ENCODE results near the gene CTNNA1. TPM values are rescaled to one million over a fixed set of nuclear protein-coding genes. Genes with fewer than 3 reads are reported as not detected.

CTNNA1 gene
- total and polyA plus RNA-seq, 2 experiments from 2014 or later: 171 to 260 TPM

DNA sequence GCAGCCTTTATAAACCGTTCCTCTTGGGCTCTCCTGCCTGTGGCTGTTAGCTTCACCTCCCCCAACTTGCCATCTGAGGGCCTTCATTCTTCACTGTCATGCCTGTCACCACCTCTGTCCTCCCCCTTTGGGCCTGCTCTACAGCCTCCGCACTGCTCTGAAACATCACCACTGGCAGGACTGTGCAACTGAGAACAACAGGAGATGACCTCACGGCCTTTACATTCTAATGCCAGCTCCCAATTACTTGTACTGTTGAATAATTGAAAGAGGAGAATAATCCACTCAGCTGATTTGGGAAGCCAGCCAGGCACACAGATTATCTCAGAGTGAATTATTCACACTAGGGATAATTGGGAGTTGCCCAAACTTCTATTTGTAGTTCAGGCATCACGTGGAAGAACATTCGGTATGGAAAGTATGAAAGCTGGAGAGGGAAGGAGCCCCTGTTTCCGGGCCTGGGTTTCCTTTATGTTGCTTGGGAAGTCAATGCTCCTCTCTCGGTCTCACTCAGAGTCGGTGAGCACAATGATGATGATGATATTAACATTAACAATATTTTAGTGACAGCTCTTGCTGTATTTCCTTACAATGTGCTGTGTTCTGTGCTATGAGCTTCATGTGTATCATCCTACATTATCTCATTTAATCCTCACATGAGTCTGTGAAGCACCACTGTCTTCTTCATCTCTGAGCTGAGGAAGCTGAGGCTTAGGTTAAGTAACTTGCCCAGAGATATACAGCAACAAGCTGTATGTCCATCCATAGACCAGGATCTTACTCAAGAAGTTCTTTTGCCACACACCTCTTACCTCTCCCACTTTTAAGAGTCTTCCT is 221.2 kb downstream of the CTNNA1 start:
- DNase-seq (ENCODE audit: low read depth in 1 of 2, low spot score in 1 of 2): peak; percentile 90
- H3K9me3 ChIP-seq (ENCODE audit: low read depth): no peaks in the 10 kb centered on the region
- H3K27ac ChIP-seq: peak overlapping the region; percentile 83
- no peak overlapping the region for H3K4me3 ChIP-seq
- peaks cover 46% of the 10 kb centered on the region for H3K4me1 ChIP-seq (ENCODE audit: low read depth)
- H3K36me3 ChIP-seq: no peaks in the 10 kb centered on the region
- no peak for TF ChIP-seq CTCF (IDR thresholded peaks at IDR 0.05; ENCODE audit: low read depth, low read length)
- no peaks in the 10 kb centered on the region for H3K27me3 ChIP-seq

GRCh38 chr5:138975098-138975847 is 222.0 kb downstream of the CTNNA1 start:
- no peaks in the 10 kb centered on the region for H3K27me3 ChIP-seq
- peaks cover 49% of the 10 kb centered on the region for H3K4me1 ChIP-seq (ENCODE audit: low read depth)
- H3K27ac ChIP-seq: peak overlapping the region; percentile 83
- no peak for TF ChIP-seq CTCF (IDR thresholded peaks at IDR 0.05; ENCODE audit: low read depth, low read length)
- no peaks in the 10 kb centered on the region for H3K36me3 ChIP-seq
- DNase-seq (ENCODE audit: low read depth in 1 of 2, low spot score in 1 of 2): peak; percentile 67 to 91
- no peak overlapping the region for H3K4me3 ChIP-seq
- no peaks in the 10 kb centered on the region for H3K9me3 ChIP-seq (ENCODE audit: low read depth)

GRCh38 chr5:138978080-138978479 is 224.9 kb downstream of the CTNNA1 start:
- Histone ChIP-seq H3K27ac (no peak overlapping the region), H3K4me1 (ENCODE audit: low read depth) (peaks cover 36% of the 10 kb centered on the region), H3K27me3 (no peaks in the 10 kb centered on the region), H3K36me3 (no peaks in the 10 kb centered on the region), H3K4me3 (no peak overlapping the region), H3K9me3 (ENCODE audit: low read depth) (no peaks in the 10 kb centered on the region)
- peak in 1 of 2 donors; percentile 40 for DNase-seq (ENCODE audit: low read depth in 1 of 2, low spot score in 1 of 2)
- TF ChIP-seq CTCF (IDR thresholded peaks at IDR 0.05; ENCODE audit: low read depth, low read length): no peak

DNA sequence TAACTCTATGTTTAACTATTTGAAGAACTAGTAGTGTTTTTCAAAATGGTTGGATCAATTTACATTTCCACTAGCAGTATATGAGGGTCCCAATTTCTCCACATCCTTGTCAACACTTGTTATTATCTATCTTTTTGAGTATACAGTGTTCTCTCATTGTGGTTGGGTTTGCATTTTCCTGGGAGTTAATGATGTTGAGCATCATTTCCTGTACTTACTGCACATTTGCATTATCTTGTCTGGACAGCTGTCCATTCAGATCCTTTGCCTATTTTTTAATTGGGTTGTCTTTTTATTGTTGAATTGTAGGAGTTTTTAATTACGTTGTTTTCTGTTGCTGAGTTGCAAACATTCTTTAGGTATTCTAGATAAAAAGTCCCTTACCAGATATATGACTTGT is 225.4 kb downstream of the CTNNA1 start:
- no peak for TF ChIP-seq CTCF (IDR thresholded peaks at IDR 0.05; ENCODE audit: low read depth, low read length)
- H3K27me3 ChIP-seq: no peaks in the 10 kb centered on the region
- no peaks in the 10 kb centered on the region for H3K36me3 ChIP-seq
- DNase-seq (ENCODE audit: low read depth in 1 of 2, low spot score in 1 of 2): no peak
- H3K27ac ChIP-seq: no peak overlapping the region
- H3K4me3 ChIP-seq: no peak overlapping the region
- H3K9me3 ChIP-seq (ENCODE audit: low read depth): no peaks in the 10 kb centered on the region
- H3K4me1 ChIP-seq (ENCODE audit: low read depth): peaks cover 31% of the 10 kb centered on the region

- Histone ChIP-seq H3K4me3 (no peak overlapping the region), H3K27ac (no peak overlapping the region), H3K4me1 (ENCODE audit: low read depth) (peaks cover 30% of the 10 kb centered on the region), H3K36me3 (no peaks in the 10 kb centered on the region), H3K27me3 (no peaks in the 10 kb centered on the region), H3K9me3 (ENCODE audit: low read depth) (no peaks in the 10 kb centered on the region)
- peak in 1 of 2 donors; percentile 14 for DNase-seq (ENCODE audit: low read depth in 1 of 2, low spot score in 1 of 2)
- TF ChIP-seq CTCF (IDR thresholded peaks at IDR 0.05; ENCODE audit: low read depth, low read length): no peak
Measured at GRCh38 chr5:138979684-138980280, 226.6 kb downstream of the CTNNA1 start.

All from cardiac muscle cell (in vitro differentiated cells and primary cell).